ENCODE data around the gene DDX10.

GRCh38 chr11:108945341-108945740 lies 280.5 kb downstream of the DDX10 start:
- TF ChIP-seq JUND (IDR thresholded peaks at IDR 0.05; ENCODE audit: low read length) (no peak), EZH2 (IDR thresholded peaks at IDR 0.05; ENCODE audit: low read depth, low read length, severe bottlenecking) (no peak), KDM5A (IDR thresholded peaks at IDR 0.05; ENCODE audit: low read length) (no peak), CHD2 (IDR thresholded peaks at IDR 0.05; ENCODE audit: low read length) (no peak), GTF2F1 (IDR thresholded peaks at IDR 0.05; ENCODE audit: borderline replicate concordance, low read depth, low read length) (no peak)
- TF ChIP-seq, protein P1, sequence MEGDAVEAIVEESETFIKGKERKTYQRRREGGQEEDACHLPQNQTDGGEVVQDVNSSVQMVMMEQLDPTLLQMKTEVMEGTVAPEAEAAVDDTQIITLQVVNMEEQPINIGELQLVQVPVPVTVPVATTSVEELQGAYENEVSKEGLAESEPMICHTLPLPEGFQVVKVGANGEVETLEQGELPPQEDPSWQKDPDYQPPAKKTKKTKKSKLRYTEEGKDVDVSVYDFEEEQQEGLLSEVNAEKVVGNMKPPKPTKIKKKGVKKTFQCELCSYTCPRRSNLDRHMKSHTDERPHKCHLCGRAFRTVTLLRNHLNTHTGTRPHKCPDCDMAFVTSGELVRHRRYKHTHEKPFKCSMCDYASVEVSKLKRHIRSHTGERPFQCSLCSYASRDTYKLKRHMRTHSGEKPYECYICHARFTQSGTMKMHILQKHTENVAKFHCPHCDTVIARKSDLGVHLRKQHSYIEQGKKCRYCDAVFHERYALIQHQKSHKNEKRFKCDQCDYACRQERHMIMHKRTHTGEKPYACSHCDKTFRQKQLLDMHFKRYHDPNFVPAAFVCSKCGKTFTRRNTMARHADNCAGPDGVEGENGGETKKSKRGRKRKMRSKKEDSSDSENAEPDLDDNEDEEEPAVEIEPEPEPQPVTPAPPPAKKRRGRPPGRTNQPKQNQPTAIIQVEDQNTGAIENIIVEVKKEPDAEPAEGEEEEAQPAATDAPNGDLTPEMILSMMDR (IDR thresholded peaks at IDR 0.05; ENCODE audit: control extremely low read depth in 1 of 3, insufficient read depth in 1 of 3, low read depth in 1 of 3, low read length in 3 of 3): no peak

Measured in H1 (cell line).